Measurements from ENCODE around the gene STAG2.
"Not testable (repeated sequence)": the region's sequence is repeated elsewhere in the genome, so short reads cannot be mapped to it uniquely, and the experiment has no call there.

Gene STAG2

GRCh38 chrX:123961268-123962005, at the start of gene STAG2:
Gene STAG2 (plus strand): TSS chrX:123961706. CDS start chrX:124022628, 60,922 bp downstream.
- peak; percentile 84 to 87 for DNase-seq

- no peak for DNase-seq
These were observed 44.4 kb upstream of the STAG2 start for GRCh38 chrX:123917069-123917468.

GRCh38 chrX:123918106-123918721, 43.3 kb upstream of the STAG2 start:
- peak in 1 of 2 experiments; percentile 14 for DNase-seq

- DNase-seq = peak; percentile 26 to 67
These were observed 41.3 kb upstream of the STAG2 start for GRCh38 chrX:123920105-123920785.

GRCh38 chrX:123923211-123923610, 38.3 kb upstream of the STAG2 start:
- peak in 1 of 2 experiments; percentile 4 for DNase-seq

- DNase-seq = no peak
These were observed 37.3 kb upstream of the STAG2 start for GRCh38 chrX:123924186-123924585.

GRCh38 chrX:123927845-123928244, 33.7 kb upstream of the STAG2 start:
- DNase-seq = no peak

GRCh38 chrX:123932055-123932454, 29.5 kb upstream of the STAG2 start:
- DNase-seq = not testable (repeated sequence)

- DNase-seq = no peak
These were observed 18.4 kb upstream of the STAG2 start for GRCh38 chrX:123943074-123943473.

GRCh38 chrX:123943488-123943887, 18.0 kb upstream of the STAG2 start:
- peak in 1 of 2 experiments; percentile 5 for DNase-seq

- no peak for DNase-seq
These were observed 11.7 kb upstream of the STAG2 start for GRCh38 chrX:123949846-123950245.

- DNase-seq = peak; percentile 33 to 66
These were observed 2.0 kb upstream of the STAG2 start for GRCh38 chrX:123959281-123960063.

GRCh38 chrX:123960956-123961267, 594 bp upstream of the STAG2 start:
- DNase-seq = no peak

- peak in 1 of 2 experiments; percentile 67 for DNase-seq
These were observed 531 bp downstream of the STAG2 start for GRCh38 chrX:123962006-123962467.

GRCh38 chrX:123962794-123963373, 1.4 kb downstream of the STAG2 start:
- DNase-seq = peak; percentile 75 to 90

GRCh38 chrX:123964156-123964834, 2.8 kb downstream of the STAG2 start:
- no peak for DNase-seq

- DNase-seq = no peak
These were observed 4.2 kb downstream of the STAG2 start for GRCh38 chrX:123965712-123966111.

- DNase-seq = no peak
These were observed 6.0 kb downstream of the STAG2 start for GRCh38 chrX:123967497-123967896.

- no peak for DNase-seq
These were observed 7.0 kb downstream of the STAG2 start for GRCh38 chrX:123968383-123969050.

- DNase-seq = no peak
These were observed 10.5 kb downstream of the STAG2 start for GRCh38 chrX:123971982-123972381.

GRCh38 chrX:123973921-123974320, 12.4 kb downstream of the STAG2 start:
- DNase-seq = no peak

All from NCI-H446 (cell line).